Activated T-helper 2 cell treated with anti-CD3 and anti-CD28 coated beads, Interferon-gamma antibody, Interleukin-2, Interleukin-4, amounts not matched to agents 10 μg/mL and 5 μg/mL and 100 μg/mL, durations not matched to agents 14 hours and 24 hours and 36 hours (primary cell): ENCODE results near the gene SEMA7A. TPM values are rescaled to one million over a fixed set of nuclear protein-coding genes. Genes with fewer than 3 reads are reported as not detected.

ENCODE experiments used
- DNase-seq: peaks from one replicate; pipeline ENCODE4 v3.0.0; 2021; ENCODE audit warnings: low spot score
- H3K27ac Mint-ChIP-seq: one replicate; pipeline ENCODE4 v1.8.0; 2021; ENCODE audit warnings: mixed read lengths
- H3K27me3 Mint-ChIP-seq: one replicate; pipeline ENCODE4 v1.8.0; 2021; ENCODE audit warnings: low read depth, mixed read lengths
- H3K36me3 Mint-ChIP-seq: one replicate; pipeline ENCODE4 v1.8.0; 2021; ENCODE audit warnings: low read depth, mixed read lengths
- H3K4me1 Mint-ChIP-seq: one replicate; pipeline ENCODE4 v1.8.0; 2021; ENCODE audit warnings: low read depth, mixed read lengths
- H3K4me3 Mint-ChIP-seq: one replicate; pipeline ENCODE4 v1.8.0; 2021; ENCODE audit warnings: low read depth, mild to moderate bottlenecking, moderate library complexity, mixed read lengths
- H3K9me3 Mint-ChIP-seq: one replicate; pipeline ENCODE4 v1.8.0; 2021; ENCODE audit warnings: mixed read lengths
- intact Hi-C: fragments of 100-400 bp; cut with micrococcal nuclease; formaldehyde crosslinking; loops from one replicate; pipeline ENCODE4 v1.15.1; 2023
- total RNA-seq: library from RNA; stranded (reverse); gene quantifications from 2 replicates; pipeline ENCODE4 v1.2.3, GENCODE V29; 2022

SEMA7A gene
- total RNA-seq, 1 donor from 2014 or later: 45.9 TPM

GRCh38 chr15:74388363-74388951 is 45.3 kb downstream of the SEMA7A start:
- H3K36me3 Mint-ChIP-seq: no peaks in the 10 kb centered on the region
- H3K27me3 Mint-ChIP-seq: no peaks in the 10 kb centered on the region
- no peaks in the 10 kb centered on the region for H3K9me3 Mint-ChIP-seq
- H3K4me1 Mint-ChIP-seq: peaks cover 61% of the 10 kb centered on the region
- intact Hi-C loops: no loop called here
- DNase-seq: no peak
- H3K27ac Mint-ChIP-seq: no peak overlapping the region
- H3K4me3 Mint-ChIP-seq: no peak overlapping the region

- no peak overlapping the region for H3K27ac Mint-ChIP-seq
Measured at GRCh38 chr15:74387621-74388362, 46.0 kb downstream of the SEMA7A start.

GRCh38 chr15:74387141-74387541 is 46.6 kb downstream of the SEMA7A start:
- H3K4me1 Mint-ChIP-seq: peaks cover 60% of the 10 kb centered on the region
- no peaks in the 10 kb centered on the region for H3K36me3 Mint-ChIP-seq
- H3K27me3 Mint-ChIP-seq: no peaks in the 10 kb centered on the region
- no peaks in the 10 kb centered on the region for H3K9me3 Mint-ChIP-seq
- intact Hi-C loops: no loop called here
- no peak overlapping the region for H3K27ac Mint-ChIP-seq
- DNase-seq: no peak
- H3K4me3 Mint-ChIP-seq: no peak overlapping the region

More at GRCh38 chr15:74387621-74388362, 46.0 kb downstream of the SEMA7A start:
- Mint-ChIP-seq H3K27me3 (no peaks in the 10 kb centered on the region), H3K9me3 (no peaks in the 10 kb centered on the region), H3K4me3 (no peak overlapping the region), H3K4me1 (peaks cover 60% of the 10 kb centered on the region), H3K36me3 (no peaks in the 10 kb centered on the region)
- DNase-seq: no peak
- intact Hi-C loops: no loop called here

GRCh38 chr15:74386496-74387140 is 47.1 kb downstream of the SEMA7A start:
- Mint-ChIP-seq H3K27me3 (no peaks in the 10 kb centered on the region), H3K4me1 (peaks cover 58% of the 10 kb centered on the region), H3K36me3 (no peaks in the 10 kb centered on the region), H3K27ac (no peak overlapping the region), H3K4me3 (no peak overlapping the region), H3K9me3 (no peaks in the 10 kb centered on the region)
- intact Hi-C loops: no loop called here
- DNase-seq: no peak

- Mint-ChIP-seq H3K27me3 (no peaks in the 10 kb centered on the region), H3K36me3 (no peaks in the 10 kb centered on the region), H3K9me3 (no peaks in the 10 kb centered on the region), H3K4me3 (no peak overlapping the region), H3K4me1 (peaks cover 56% of the 10 kb centered on the region), H3K27ac (no peak overlapping the region)
- no peak for DNase-seq
- intact Hi-C loops: loop anchor here (1.0 kb wide), 1 partner anchor 11 kb away; no protein-coding TSS in a partner anchor
Measured at GRCh38 chr15:74385733-74386132, 48.0 kb downstream of the SEMA7A start.

GRCh38 chr15:74384881-74385643 is 48.7 kb downstream of the SEMA7A start:
- Mint-ChIP-seq H3K36me3 (no peaks in the 10 kb centered on the region), H3K27ac (peak overlapping the region; percentile 89), H3K4me3 (no peak overlapping the region), H3K4me1 (peaks cover 55% of the 10 kb centered on the region), H3K9me3 (no peaks in the 10 kb centered on the region), H3K27me3 (no peaks in the 10 kb centered on the region)
- peak; percentile 43 for DNase-seq
- intact Hi-C loops: loop anchor here (1.0 kb wide), 2 partner anchors 11 to 15 kb away; no protein-coding TSS in a partner anchor

- intact Hi-C loops: loop anchor here (1.0 kb wide), 1 partner anchor 16 kb away; no protein-coding TSS in a partner anchor
- H3K27me3 Mint-ChIP-seq: no peaks in the 10 kb centered on the region
Measured at GRCh38 chr15:74384566-74384880, 49.2 kb downstream of the SEMA7A start.

GRCh38 chr15:74383695-74384565 is 49.8 kb downstream of the SEMA7A start:
- Mint-ChIP-seq H3K4me3 (no peak overlapping the region), H3K9me3 (no peaks in the 10 kb centered on the region), H3K27me3 (no peaks in the 10 kb centered on the region), H3K36me3 (no peaks in the 10 kb centered on the region), H3K27ac (peak overlapping the region; percentile 89), H3K4me1 (peaks cover 56% of the 10 kb centered on the region)
- intact Hi-C loops: loop anchor here (1.0 kb wide), 1 partner anchor 16 kb away; no protein-coding TSS in a partner anchor
- DNase-seq: no peak

More at GRCh38 chr15:74384566-74384880, 49.2 kb downstream of the SEMA7A start:
- Mint-ChIP-seq H3K27ac (peak overlapping the region; percentile 89), H3K4me1 (peaks cover 55% of the 10 kb centered on the region), H3K4me3 (no peak overlapping the region), H3K9me3 (no peaks in the 10 kb centered on the region), H3K36me3 (no peaks in the 10 kb centered on the region)
- no peak for DNase-seq

- DNase-seq: no peak
- intact Hi-C loops: no loop called here
- no peaks in the 10 kb centered on the region for H3K9me3 Mint-ChIP-seq
- no peaks in the 10 kb centered on the region for H3K36me3 Mint-ChIP-seq
- H3K27ac Mint-ChIP-seq: peak overlapping the region; percentile 89
- H3K27me3 Mint-ChIP-seq: no peaks in the 10 kb centered on the region
- H3K4me3 Mint-ChIP-seq: no peak overlapping the region
- peaks cover 61% of the 10 kb centered on the region for H3K4me1 Mint-ChIP-seq
Measured at GRCh38 chr15:74383286-74383685, 50.5 kb downstream of the SEMA7A start.

GRCh38 chr15:74382004-74382816 is 51.5 kb downstream of the SEMA7A start:
- DNase-seq: peak; percentile 70
- no peaks in the 10 kb centered on the region for H3K36me3 Mint-ChIP-seq
- peaks cover 63% of the 10 kb centered on the region for H3K4me1 Mint-ChIP-seq
- no peaks in the 10 kb centered on the region for H3K9me3 Mint-ChIP-seq
- no peaks in the 10 kb centered on the region for H3K27me3 Mint-ChIP-seq
- H3K4me3 Mint-ChIP-seq: no peak overlapping the region
- H3K27ac Mint-ChIP-seq: peak overlapping the region; percentile 64
- intact Hi-C loops: loop anchor here (1.0 kb wide), 1 partner anchor 56 kb away; no protein-coding TSS in a partner anchor

GRCh38 chr15:74381481-74381880 is 52.3 kb downstream of the SEMA7A start:
- Mint-ChIP-seq H3K36me3 (no peaks in the 10 kb centered on the region), H3K4me1 (peaks cover 64% of the 10 kb centered on the region)
- intact Hi-C loops: no loop called here

More at GRCh38 chr15:74381481-74381880, 52.3 kb downstream of the SEMA7A start:
- H3K9me3 Mint-ChIP-seq: no peaks in the 10 kb centered on the region
- H3K27me3 Mint-ChIP-seq: no peaks in the 10 kb centered on the region
- H3K4me3 Mint-ChIP-seq: no peak overlapping the region
- DNase-seq: no peak
- H3K27ac Mint-ChIP-seq: no peak overlapping the region
